Nephron progenitor cell (in vitro differentiated cells): Measurements from ENCODE around the gene ERFL.

Source experiments
- DNase-seq: peaks from one replicate; pipeline ENCODE4 v3.0.0; 2021
- H3K27ac Mint-ChIP-seq: 2 replicates; pipeline ENCODE4 v1.8.0; 2021; ENCODE audit warnings: mild to moderate bottlenecking, moderate library complexity, mixed read lengths
- H3K27me3 Mint-ChIP-seq: 2 replicates; pipeline ENCODE4 v1.8.0; 2021; ENCODE audit warnings: mild to moderate bottlenecking, low read depth, mixed read lengths; ENCODE audit not compliant: poor library complexity
- H3K36me3 Mint-ChIP-seq: 2 replicates; pipeline ENCODE4 v1.8.0; 2021; ENCODE audit warnings: low read depth, mixed read lengths
- H3K4me1 Mint-ChIP-seq: 2 replicates; pipeline ENCODE4 v1.8.0; 2021; ENCODE audit warnings: mixed read lengths
- H3K4me3 Mint-ChIP-seq: 2 replicates; pipeline ENCODE4 v1.8.0; 2021; ENCODE audit warnings: mild to moderate bottlenecking, moderate library complexity, mixed read lengths
- H3K9me3 Mint-ChIP-seq: 2 replicates; pipeline ENCODE4 v1.8.0; 2021; ENCODE audit warnings: mild to moderate bottlenecking, moderate library complexity, mixed read lengths
- TF ChIP-seq, protein P1 (sequence below): fragments of 200-600 bp; sonication (generic); IDR thresholded peaks from 2 replicates; pipeline ENCODE4 v1.5.0; 2021; ENCODE audit warnings: antibody characterized with exemption

ERFL gene

GRCh38 chr19:41922585-41922984, 5.7 kb downstream of the ERFL start:
- Mint-ChIP-seq H3K36me3 (no peaks in the 10 kb centered on the region), H3K4me1 (peaks cover 18% of the 10 kb centered on the region), H3K27ac (no peak overlapping the region), H3K27me3 (no peaks in the 10 kb centered on the region), H3K9me3 (no peaks in the 10 kb centered on the region), H3K4me3 (no peak overlapping the region)
- TF ChIP-seq, protein P1, sequence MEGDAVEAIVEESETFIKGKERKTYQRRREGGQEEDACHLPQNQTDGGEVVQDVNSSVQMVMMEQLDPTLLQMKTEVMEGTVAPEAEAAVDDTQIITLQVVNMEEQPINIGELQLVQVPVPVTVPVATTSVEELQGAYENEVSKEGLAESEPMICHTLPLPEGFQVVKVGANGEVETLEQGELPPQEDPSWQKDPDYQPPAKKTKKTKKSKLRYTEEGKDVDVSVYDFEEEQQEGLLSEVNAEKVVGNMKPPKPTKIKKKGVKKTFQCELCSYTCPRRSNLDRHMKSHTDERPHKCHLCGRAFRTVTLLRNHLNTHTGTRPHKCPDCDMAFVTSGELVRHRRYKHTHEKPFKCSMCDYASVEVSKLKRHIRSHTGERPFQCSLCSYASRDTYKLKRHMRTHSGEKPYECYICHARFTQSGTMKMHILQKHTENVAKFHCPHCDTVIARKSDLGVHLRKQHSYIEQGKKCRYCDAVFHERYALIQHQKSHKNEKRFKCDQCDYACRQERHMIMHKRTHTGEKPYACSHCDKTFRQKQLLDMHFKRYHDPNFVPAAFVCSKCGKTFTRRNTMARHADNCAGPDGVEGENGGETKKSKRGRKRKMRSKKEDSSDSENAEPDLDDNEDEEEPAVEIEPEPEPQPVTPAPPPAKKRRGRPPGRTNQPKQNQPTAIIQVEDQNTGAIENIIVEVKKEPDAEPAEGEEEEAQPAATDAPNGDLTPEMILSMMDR: no peak
- DNase-seq: no peak

DNA sequence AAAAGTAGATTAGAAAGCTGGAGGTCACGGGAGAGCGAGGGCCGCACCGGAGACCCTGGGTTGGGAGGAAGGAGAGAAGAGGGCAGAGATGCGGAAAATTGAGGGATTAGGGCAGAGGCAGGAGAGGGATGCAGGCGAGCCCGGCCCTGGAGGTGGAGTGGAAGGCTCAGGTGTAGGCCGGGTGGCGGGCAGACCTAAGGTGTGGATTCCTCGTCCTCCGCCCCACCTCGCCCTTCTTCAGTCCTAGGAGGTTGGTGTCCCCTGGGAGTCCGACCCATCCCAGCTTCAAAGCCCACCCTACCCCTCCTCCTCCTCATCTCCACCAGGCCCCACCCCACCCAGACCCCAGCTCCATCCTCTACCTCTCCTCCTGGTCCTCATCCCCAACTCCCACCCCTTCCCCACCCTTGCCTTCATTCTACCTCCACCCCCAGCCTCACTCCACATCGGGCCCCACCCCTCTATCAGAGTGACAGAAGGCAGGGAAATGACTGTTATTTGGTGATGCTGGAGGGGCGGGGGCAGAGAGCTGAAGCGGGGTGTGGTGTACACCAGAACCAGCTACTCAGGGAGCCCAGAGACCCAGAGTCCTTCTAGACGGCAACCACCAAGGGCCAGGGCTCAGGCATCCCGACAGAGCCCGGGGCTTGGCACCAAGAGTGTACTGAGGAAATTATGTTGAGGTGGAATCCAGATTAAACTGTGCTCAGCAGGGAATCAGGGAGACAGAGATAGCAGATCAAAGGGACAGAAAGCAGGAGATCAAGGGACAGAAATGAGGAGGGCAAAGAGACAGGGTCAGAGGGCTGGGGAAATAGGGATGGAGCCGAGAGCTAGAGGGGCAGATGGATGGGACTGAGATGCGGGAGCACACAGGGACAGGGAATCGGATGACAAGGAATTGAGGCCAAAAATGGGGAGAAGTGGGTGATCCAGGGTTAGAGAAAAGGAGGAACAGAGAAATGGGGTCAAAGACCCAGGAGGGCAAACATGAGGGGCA, 6.4 kb downstream of the ERFL start:
- H3K36me3 Mint-ChIP-seq: no peaks in the 10 kb centered on the region
- no peak overlapping the region for H3K4me3 Mint-ChIP-seq
- peaks cover 18% of the 10 kb centered on the region for H3K4me1 Mint-ChIP-seq
- TF ChIP-seq, protein P1: no peak
- DNase-seq: no peak
- no peaks in the 10 kb centered on the region for H3K27me3 Mint-ChIP-seq
- no peak overlapping the region for H3K27ac Mint-ChIP-seq
- H3K9me3 Mint-ChIP-seq: no peaks in the 10 kb centered on the region

- H3K36me3 Mint-ChIP-seq: no peaks in the 10 kb centered on the region
- H3K27ac Mint-ChIP-seq: no peak overlapping the region
- no peak for DNase-seq
- H3K4me3 Mint-ChIP-seq: no peak overlapping the region
- TF ChIP-seq, protein P1: no peak
- peaks cover 18% of the 10 kb centered on the region for H3K4me1 Mint-ChIP-seq
- no peaks in the 10 kb centered on the region for H3K27me3 Mint-ChIP-seq
- H3K9me3 Mint-ChIP-seq: no peaks in the 10 kb centered on the region
These were observed 7.2 kb downstream of the ERFL start for GRCh38 chr19:41920882-41921576.

DNA sequence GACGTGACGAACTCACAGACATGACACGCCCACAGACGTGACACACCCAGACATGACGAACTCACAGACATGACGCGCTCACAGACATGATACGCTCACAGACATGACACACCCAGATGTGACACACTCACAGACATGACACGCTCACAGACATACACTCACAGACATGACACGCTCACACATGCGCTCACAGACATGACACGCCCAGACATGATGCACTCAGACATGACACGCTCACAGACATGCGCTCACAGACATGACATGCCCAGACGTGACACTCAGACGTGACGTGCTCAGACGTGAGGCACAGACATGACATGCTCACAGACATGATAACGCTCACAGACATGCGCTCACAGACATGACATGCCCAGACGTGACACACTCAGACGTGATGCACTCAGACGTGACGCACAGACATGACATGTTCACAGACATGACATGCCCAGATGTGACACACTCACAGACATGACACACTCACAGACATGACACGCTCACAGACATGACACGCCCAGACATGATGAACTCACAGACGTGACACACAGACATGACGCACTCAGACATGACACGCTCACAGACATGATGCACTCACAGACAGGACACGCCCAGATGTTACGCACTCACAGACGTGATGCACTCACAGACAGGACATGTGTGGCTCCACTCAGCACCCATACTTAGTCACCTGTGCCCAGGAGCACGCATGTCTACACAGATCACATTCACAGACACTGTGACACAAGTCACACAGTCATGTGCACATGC, 8.1 kb downstream of the ERFL start:
- Mint-ChIP-seq H3K4me3 (no peak overlapping the region), H3K9me3 (no peaks in the 10 kb centered on the region), H3K27ac (no peak overlapping the region), H3K36me3 (no peaks in the 10 kb centered on the region), H3K4me1 (peaks cover 18% of the 10 kb centered on the region), H3K27me3 (no peaks in the 10 kb centered on the region)
- DNase-seq: no peak
- TF ChIP-seq, protein P1: no peak

DNA sequence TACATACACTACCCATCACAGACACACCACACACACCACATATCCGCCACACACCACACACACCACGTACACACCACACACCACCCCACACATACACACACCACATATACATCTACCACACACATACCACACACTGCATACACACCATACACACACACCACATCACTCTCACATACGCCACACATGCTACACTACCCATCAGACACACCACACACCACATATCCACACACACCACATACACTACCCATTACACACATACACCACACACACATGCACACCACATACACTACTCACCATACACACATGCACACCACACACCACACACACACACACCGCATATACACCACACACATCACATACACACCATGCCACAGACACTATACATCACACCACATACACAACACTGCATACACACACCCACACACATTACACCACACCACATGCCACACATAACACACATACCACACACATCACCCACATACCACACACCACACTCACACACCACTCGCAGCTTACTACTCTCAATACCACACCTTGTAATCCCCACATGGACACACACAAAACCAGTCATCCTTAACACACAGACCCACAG, 9.5 kb downstream of the ERFL start:
- Mint-ChIP-seq H3K9me3 (no peaks in the 10 kb centered on the region), H3K27me3 (no peaks in the 10 kb centered on the region), H3K4me3 (no peak overlapping the region), H3K36me3 (no peaks in the 10 kb centered on the region), H3K4me1 (peaks cover 18% of the 10 kb centered on the region), H3K27ac (no peak overlapping the region)
- TF ChIP-seq, protein P1: no peak
- no peak for DNase-seq
